Stomach (tissue), 9 donors: ENCODE measurements around the gene SEBOX. TPM values are rescaled to one million over a fixed set of nuclear protein-coding genes. Genes with fewer than 3 reads are reported as not detected.
A peak's percentile ranks its signal among the peaks of the same experiment; 100 is the strongest.

Source experiments
- DNase-seq, 2 donors: peaks; one replicate each; pipeline versions ENCODE4 v3.0.0 to v3.0.0-alpha.2; 2013 to 2019
- H3K27ac ChIP-seq, 5 donors: fragments of 200-600 bp in 4 of 5; sonication (generic) in 4 of 5; one replicate each; pipeline ENCODE4 v1.5.1; 2013 to 2019; ENCODE audit warnings: mild to moderate bottlenecking in 1 of 5, moderate library complexity in 1 of 5
- H3K27me3 ChIP-seq, 3 donors: fragments of 200-600 bp; sonication (generic); one replicate each; pipeline ENCODE4 v1.5.1; 2017 to 2019; ENCODE audit warnings: mixed run types in 1 of 3
- H3K36me3 ChIP-seq, 4 donors: fragments of 200-600 bp; sonication (generic); 1 replicate in 3 of 4; 2 replicates in 1 of 4; pipeline ENCODE4 v1.5.1; 2016 to 2019
- H3K4me1 ChIP-seq, 4 donors: fragments of 200-600 bp; sonication (generic); one replicate each; pipeline ENCODE4 v1.5.1; 2016 to 2019
- H3K4me3 ChIP-seq, 4 donors: fragments of 200-600 bp; sonication (generic) in 3 of 4; one replicate each; pipeline ENCODE4 v1.5.1; 2016 to 2019; ENCODE audit warnings: mild to moderate bottlenecking in 1 of 4
- H3K9me3 ChIP-seq, 4 donors: fragments of 200-600 bp; sonication (generic); one replicate each; pipeline ENCODE4 v1.5.1; 2016 to 2019
- EP300 ChIP-seq: sonication (generic); formaldehyde crosslinking; IDR thresholded peaks from one replicate; pipeline ENCODE4 v1.6.1; 2017; ENCODE audit warnings: antibody characterized with exemption
- POLR2A ChIP-seq, 4 donors: fragments of 450-650 bp; IDR thresholded peaks; one replicate each; pipeline ENCODE4 v1.6.1; 2016; ENCODE audit warnings: antibody characterized with exemption in 4 of 4, control low read depth in 2 of 4, mild to moderate bottlenecking in 1 of 4, moderate library complexity in 1 of 4
- POLR2AphosphoS5 ChIP-seq, 3 donors: sonication (generic); formaldehyde crosslinking; IDR thresholded peaks; one replicate each; pipeline ENCODE4 v1.6.1; 2016; ENCODE audit warnings: antibody characterized with exemption in 3 of 3
- WGBS, 5 donors: extraction: QIAGEN DNeasy Blood & Tissue Kit in 3 of 5; methylation state at CpG; one replicate each; pipeline versions ENCODE4 v1.1.5 to v1.1.7; 2013 to 2018; 5-methylcytosine and 5-hydroxymethylcytosine counted together
- intact Hi-C: fragments of 100-400 bp; cut with DNase I; formaldehyde crosslinking; loops from one replicate; pipeline ENCODE4 v1.15.1; 2023; ENCODE audit warnings: low total_unique reads
- polyA plus RNA-seq, 3 donors: library from polyadenylated mRNA; stranded (reverse); fragments of 200-250 nt; gene quantifications; one replicate each; pipeline ENCODE4 v1.2.3, GENCODE V29; 2013
- total RNA-seq, 5 donors: library from RNA; depleted of rRNA; stranded (reverse); fragments of >200 nt; gene quantifications; one replicate each; pipeline versions ENCODE4 v1.1.0 to v1.2.3, GENCODE V29; 2014 to 2016
- TF ChIP-seq, protein P1 (sequence below), 7 experiments: fragments of 450-650 bp in 4 of 7; fragments of 200-600 bp in 3 of 7; sonication (generic) in 3 of 7; IDR thresholded peaks; one replicate each; pipeline ENCODE4 v1.5.1; 2016 to 2019; ENCODE audit warnings: antibody characterized with exemption in 7 of 7, control low read depth in 2 of 7, mild to moderate bottlenecking in 1 of 7
- donor health status: healthy with polysubstance abuse.
- donor health status: Bipolar disorder and iron deficiency.
- donor health status: healthy.

Gene SEBOX
- total and polyA plus RNA-seq, 8 donors, result not detected

DNA sequence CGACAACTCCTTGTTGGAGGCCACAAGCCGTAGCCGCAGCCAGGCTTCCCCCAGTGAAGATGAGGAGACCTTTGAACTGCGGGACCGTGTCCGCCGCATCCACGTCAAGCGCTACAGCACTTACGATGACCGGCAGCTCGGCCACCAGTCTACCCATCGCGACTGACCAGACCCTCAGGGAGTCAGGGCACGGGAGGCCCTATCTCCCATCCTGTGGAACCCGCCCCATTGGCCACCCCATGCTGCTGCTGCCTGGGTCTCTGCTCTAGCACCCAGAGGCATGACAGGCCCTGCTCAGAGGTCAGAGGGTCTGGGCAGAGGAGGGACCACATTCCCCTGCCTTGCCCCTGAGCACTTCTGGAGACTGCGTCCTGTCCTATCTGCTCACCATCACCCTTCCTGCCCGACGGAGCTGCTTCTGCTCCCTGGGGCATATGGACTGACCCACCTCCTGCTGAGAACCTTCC lies 20.5 kb downstream of the SEBOX start:
- Histone ChIP-seq H3K9me3 (no peaks in the 10 kb centered on the region), H3K27ac (peak overlapping the region in 4 of 5 donors; percentile 67 to 83 (median 76)), H3K27me3 (no peaks in the 10 kb centered on the region), H3K4me3 (no peak overlapping the region), H3K4me1 (peaks cover 38 to 50% (median 41%) of the 10 kb centered on the region in 4 donors), H3K36me3 (peaks cover 81 to 100% (median 99%) of the 10 kb centered on the region in 4 donors)
- intact Hi-C loops, result no loop called here
- 88 to 94% (median 92%) methylated on average over 18 to 19 of the region's 19 CpGs for WGBS, 5 donors
- TF ChIP-seq POLR2AphosphoS5 (IDR thresholded peaks at IDR 0.05), result no peak
- no peak for TF ChIP-seq EP300
- no peak for TF ChIP-seq POLR2A (IDR thresholded peaks at IDR 0.05)
- TF ChIP-seq, protein P1, sequence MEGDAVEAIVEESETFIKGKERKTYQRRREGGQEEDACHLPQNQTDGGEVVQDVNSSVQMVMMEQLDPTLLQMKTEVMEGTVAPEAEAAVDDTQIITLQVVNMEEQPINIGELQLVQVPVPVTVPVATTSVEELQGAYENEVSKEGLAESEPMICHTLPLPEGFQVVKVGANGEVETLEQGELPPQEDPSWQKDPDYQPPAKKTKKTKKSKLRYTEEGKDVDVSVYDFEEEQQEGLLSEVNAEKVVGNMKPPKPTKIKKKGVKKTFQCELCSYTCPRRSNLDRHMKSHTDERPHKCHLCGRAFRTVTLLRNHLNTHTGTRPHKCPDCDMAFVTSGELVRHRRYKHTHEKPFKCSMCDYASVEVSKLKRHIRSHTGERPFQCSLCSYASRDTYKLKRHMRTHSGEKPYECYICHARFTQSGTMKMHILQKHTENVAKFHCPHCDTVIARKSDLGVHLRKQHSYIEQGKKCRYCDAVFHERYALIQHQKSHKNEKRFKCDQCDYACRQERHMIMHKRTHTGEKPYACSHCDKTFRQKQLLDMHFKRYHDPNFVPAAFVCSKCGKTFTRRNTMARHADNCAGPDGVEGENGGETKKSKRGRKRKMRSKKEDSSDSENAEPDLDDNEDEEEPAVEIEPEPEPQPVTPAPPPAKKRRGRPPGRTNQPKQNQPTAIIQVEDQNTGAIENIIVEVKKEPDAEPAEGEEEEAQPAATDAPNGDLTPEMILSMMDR (IDR thresholded peaks at IDR 0.05), result no peak
- no peak for DNase-seq

DNA sequence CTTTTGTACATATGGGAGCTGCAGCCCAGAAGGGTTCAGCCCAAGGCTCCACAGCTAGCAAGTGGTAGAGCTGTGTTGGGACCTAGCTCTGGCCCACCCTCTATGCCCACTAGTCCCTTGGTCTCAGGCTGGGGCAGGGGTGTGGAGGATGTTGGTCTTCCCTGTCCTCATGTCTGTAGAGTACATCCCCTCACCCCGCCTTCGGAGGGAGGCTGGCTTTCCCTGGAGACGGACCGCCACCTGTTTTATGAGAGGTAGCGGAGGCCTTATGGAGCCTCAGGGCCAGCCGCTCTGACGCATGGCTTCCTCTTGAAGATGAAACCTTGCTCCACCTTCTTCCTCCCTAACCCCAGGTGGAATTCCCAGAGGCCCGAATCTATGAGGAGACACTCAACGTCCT lies 21.0 kb downstream of the SEBOX start:
- H3K4me3 ChIP-seq, result no peak overlapping the region
- H3K36me3 ChIP-seq, result peaks cover 81 to 99% (median 99%) of the 10 kb centered on the region in 4 donors
- H3K4me1 ChIP-seq, result peaks cover 38 to 54% (median 43%) of the 10 kb centered on the region in 4 donors
- TF ChIP-seq POLR2AphosphoS5 (IDR thresholded peaks at IDR 0.05) (no peak), POLR2A (IDR thresholded peaks at IDR 0.05) (no peak), EP300 (no peak)
- TF ChIP-seq, protein P1 (IDR thresholded peaks at IDR 0.05), result no peak
- H3K27ac ChIP-seq, result peak overlapping the region in 2 of 5 donors; percentile 2 to 8
- H3K9me3 ChIP-seq, result no peaks in the 10 kb centered on the region
- no peaks in the 10 kb centered on the region for H3K27me3 ChIP-seq
- intact Hi-C loops, result no loop called here
- DNase-seq, result no peak
- WGBS, 5 donors, result 89 to 94% (median 89%) methylated on average over 7 to 9 of the region's 9 CpGs

DNA sequence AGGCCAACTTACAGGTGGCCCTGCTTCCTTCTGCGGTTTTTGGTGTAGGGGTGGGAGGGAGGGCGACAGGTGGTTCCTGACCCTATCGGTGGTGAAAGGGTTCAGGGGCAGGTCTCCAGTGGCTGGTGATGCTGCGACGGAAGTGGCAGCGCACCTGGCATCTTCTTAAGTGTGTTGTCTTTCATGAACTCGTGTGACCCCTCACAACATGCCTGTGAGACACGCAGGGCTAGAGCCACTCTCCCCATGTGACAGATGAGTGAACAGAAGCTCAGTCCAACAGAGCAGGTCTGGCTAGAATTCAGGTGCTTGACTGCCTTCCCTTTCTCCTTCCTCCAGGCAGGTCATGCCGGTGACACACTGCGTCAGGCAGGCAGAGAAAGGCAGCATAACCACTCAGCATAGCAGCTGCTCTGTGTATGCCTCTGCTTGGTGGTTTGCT lies 21.5 kb downstream of the SEBOX start:
- no peak for TF ChIP-seq EP300
- TF ChIP-seq, protein P1 (IDR thresholded peaks at IDR 0.05), result no peak
- no peak for TF ChIP-seq POLR2AphosphoS5 (IDR thresholded peaks at IDR 0.05)
- no peak for TF ChIP-seq POLR2A (IDR thresholded peaks at IDR 0.05)
- no peaks in the 10 kb centered on the region for H3K9me3 ChIP-seq
- 65 to 81% (median 68%) methylated on average over 8 to 10 of the region's 10 CpGs for WGBS, 5 donors
- peaks cover 76 to 94% (median 94%) of the 10 kb centered on the region in 4 donors for H3K36me3 ChIP-seq
- H3K4me1 ChIP-seq, result peaks cover 39 to 58% (median 45%) of the 10 kb centered on the region in 4 donors
- H3K4me3 ChIP-seq, result no peak overlapping the region
- no peaks in the 10 kb centered on the region for H3K27me3 ChIP-seq
- intact Hi-C loops, result no loop called here
- peak overlapping the region in 2 of 5 donors; percentile 2 to 8 for H3K27ac ChIP-seq
- no peak for DNase-seq

DNA sequence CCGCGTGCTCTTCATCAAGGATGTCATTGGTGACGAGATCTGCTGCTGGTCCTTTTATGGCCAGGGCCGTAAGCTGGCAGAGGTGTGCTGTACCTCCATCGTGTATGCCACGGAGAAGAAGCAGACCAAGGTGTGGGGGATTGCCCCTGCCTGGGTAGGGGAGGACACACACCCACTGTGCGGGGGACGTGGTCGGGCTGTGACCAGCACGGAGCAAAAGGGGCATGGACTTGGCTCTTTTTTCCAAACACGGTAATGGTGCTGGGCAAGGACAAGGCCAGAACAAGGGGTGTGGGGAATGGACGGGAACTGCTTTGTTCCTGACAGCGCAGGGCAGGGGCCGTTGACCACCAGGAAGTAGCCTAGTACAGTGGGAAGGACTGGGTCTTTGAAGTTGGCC lies 22.7 kb downstream of the SEBOX start:
- peaks cover 40 to 60% (median 45%) of the 10 kb centered on the region in 4 donors for H3K4me1 ChIP-seq
- TF ChIP-seq, protein P1 (IDR thresholded peaks at IDR 0.05), result no peak
- TF ChIP-seq POLR2A (IDR thresholded peaks at IDR 0.05) (no peak), POLR2AphosphoS5 (IDR thresholded peaks at IDR 0.05) (no peak), EP300 (no peak)
- H3K27ac ChIP-seq, result no peak overlapping the region
- intact Hi-C loops, result no loop called here
- 90 to 93% (median 92%) methylated on average over 14 of the region's 14 CpGs for WGBS, 5 donors
- no peak for DNase-seq
- H3K36me3 ChIP-seq, result peaks cover 65 to 82% (median 82%) of the 10 kb centered on the region in 4 donors
- H3K4me3 ChIP-seq, result no peak overlapping the region
- no peaks in the 10 kb centered on the region for H3K27me3 ChIP-seq
- H3K9me3 ChIP-seq, result no peaks in the 10 kb centered on the region
